OCI-LY1 (cell line): Measurements from ENCODE around the gene RFC5.

ENCODE experiments used
- H2AFZ ChIP-seq: fragments of 200-600 bp; sonication (generic), shearing (Covaris generic); 2 replicates; pipeline ENCODE4 v1.6.0; 2014; ENCODE audit warnings: antibody characterized with exemption, mild to moderate bottlenecking, low read length
- H3F3A ChIP-seq: fragments of 200-600 bp; sonication (generic), shearing (Covaris generic); 2 replicates; pipeline ENCODE4 v1.6.0; 2014; ENCODE audit warnings: mild to moderate bottlenecking, antibody characterized with exemption, low read length, moderate library complexity; ENCODE audit not compliant: insufficient read depth
- H3K27ac ChIP-seq: fragments of 200-600 bp; sonication (generic); 2 replicates; pipeline ENCODE4 v1.5.1; 2014; ENCODE audit warnings: low read length, mixed run types, mild to moderate bottlenecking, low read depth; ENCODE audit not compliant: poor library complexity, severe bottlenecking
- H3K27me3 ChIP-seq: fragments of 200-600 bp; sonication (generic); 2 replicates; pipeline ENCODE4 v1.6.0; 2014; ENCODE audit warnings: antibody characterized with exemption, mild to moderate bottlenecking, low read length, moderate library complexity; ENCODE audit not compliant: insufficient read depth
- H3K36me3 ChIP-seq: fragments of 200-600 bp; sonication (generic); 2 replicates; pipeline ENCODE4 v1.6.1; 2014; ENCODE audit warnings: mild to moderate bottlenecking, antibody characterized with exemption, low read length, moderate library complexity, mixed read lengths; ENCODE audit not compliant: insufficient read depth
- H3K4me1 ChIP-seq: fragments of 200-600 bp; sonication (generic); 2 replicates; pipeline ENCODE4 v1.5.1; 2014; ENCODE audit warnings: mild to moderate bottlenecking, low read length, moderate library complexity; ENCODE audit not compliant: insufficient read depth, severe bottlenecking
- H3K4me2 ChIP-seq: fragments of 200-600 bp; sonication (generic), shearing (Covaris generic); 2 replicates; pipeline ENCODE4 v1.6.1; 2014; ENCODE audit warnings: low read length
- H3K4me3 ChIP-seq: fragments of 200-600 bp; sonication (generic); 2 replicates; pipeline ENCODE4 v1.5.1; 2014; ENCODE audit warnings: low read length, low read depth, mild to moderate bottlenecking, mixed read lengths; ENCODE audit not compliant: poor library complexity, severe bottlenecking
- H3K79me2 ChIP-seq: fragments of 200-600 bp; shearing (Covaris generic); 2 replicates; pipeline ENCODE4 v1.6.1; 2016; ENCODE audit warnings: mixed run types, low read length, mixed read lengths; ENCODE audit not compliant: insufficient read depth
- H3K9ac ChIP-seq: fragments of 200-600 bp; sonication (generic), shearing (Covaris generic); 2 replicates; pipeline ENCODE4 v1.6.1; 2014; ENCODE audit warnings: mild to moderate bottlenecking, low read length, mixed read lengths
- H3K9me2 ChIP-seq: fragments of 200-600 bp; sonication (generic), shearing (Covaris generic); 2 replicates; pipeline ENCODE4 v1.6.1; 2014; ENCODE audit warnings: low read depth, mild to moderate bottlenecking, low read length, mixed read lengths
- H3K9me3 ChIP-seq: fragments of 200-600 bp; shearing (Covaris generic); 2 replicates; pipeline ENCODE4 v1.6.1; 2014; ENCODE audit warnings: low read length, mixed read lengths
- H4K20me1 ChIP-seq: fragments of 200-600 bp; sonication (generic), shearing (Covaris generic); 2 replicates; pipeline ENCODE4 v1.6.0; 2016; ENCODE audit warnings: mild to moderate bottlenecking, low read length; ENCODE audit not compliant: insufficient read depth
- CTCF ChIP-seq: fragments of 200-600 bp; sonication (generic), shearing (Covaris generic); IDR thresholded peaks from 2 replicates; pipeline ENCODE4 v1.5.1; 2017; ENCODE audit warnings: mild to moderate bottlenecking, antibody characterized with exemption, low read length, moderate library complexity, mixed read lengths
- EZH2 ChIP-seq: fragments of 200-600 bp; sonication (generic), shearing (Covaris generic); IDR thresholded peaks from 2 replicates; pipeline ENCODE4 v1.8.0; 2017; ENCODE audit warnings: borderline replicate concordance, mixed run types, mild to moderate bottlenecking, antibody characterized with exemption, low read length, moderate library complexity, mixed read lengths

The RFC5 gene

GRCh38 chr12:118038137-118038536 is 21.6 kb downstream of the RFC5 start:
- Histone ChIP-seq H3K4me3 (no peak overlapping the region), H3K9ac (no peak overlapping the region), H3K79me2 (no peaks in the 10 kb centered on the region), H3K9me3 (no peaks in the 10 kb centered on the region), H2AFZ (no peak overlapping the region), H3K9me2 (no peaks in the 10 kb centered on the region), H3K27ac (no peak overlapping the region), H3K27me3 (no peaks in the 10 kb centered on the region), H3K4me1 (no peaks in the 10 kb centered on the region), H3K36me3 (peaks cover 30% of the 10 kb centered on the region; the same call in 1 of the 2 replicates), H3F3A (no peaks in the 10 kb centered on the region), H3K4me2 (no peak overlapping the region), H4K20me1 (no peaks in the 10 kb centered on the region)
- TF ChIP-seq EZH2 (no peak), CTCF (no peak)

- H3K27ac ChIP-seq = no peak overlapping the region
- H3K9ac ChIP-seq = no peak overlapping the region
- no peaks in the 10 kb centered on the region for H3K36me3 ChIP-seq
- TF ChIP-seq EZH2 (no peak), CTCF (no peak)
- no peaks in the 10 kb centered on the region for H3K9me3 ChIP-seq
- no peaks in the 10 kb centered on the region for H3F3A ChIP-seq
- no peak overlapping the region for H3K4me3 ChIP-seq
- no peaks in the 10 kb centered on the region for H4K20me1 ChIP-seq
- no peak overlapping the region for H2AFZ ChIP-seq
- no peaks in the 10 kb centered on the region for H3K27me3 ChIP-seq
- no peak overlapping the region for H3K4me2 ChIP-seq
- no peaks in the 10 kb centered on the region for H3K79me2 ChIP-seq
- H3K4me1 ChIP-seq = no peaks in the 10 kb centered on the region
- H3K9me2 ChIP-seq = no peaks in the 10 kb centered on the region
These were observed 25.6 kb downstream of the RFC5 start for GRCh38 chr12:118042091-118042490.

- H3K9me2 ChIP-seq = no peaks in the 10 kb centered on the region
- H2AFZ ChIP-seq = no peak overlapping the region
- H3K4me3 ChIP-seq = no peak overlapping the region
- H3K79me2 ChIP-seq = no peaks in the 10 kb centered on the region
- no peaks in the 10 kb centered on the region for H3F3A ChIP-seq
- no peak overlapping the region for H3K27ac ChIP-seq
- TF ChIP-seq CTCF (no peak), EZH2 (no peak)
- H3K9ac ChIP-seq = no peak overlapping the region
- H3K4me2 ChIP-seq = no peak overlapping the region
- H3K9me3 ChIP-seq = no peaks in the 10 kb centered on the region
- no peaks in the 10 kb centered on the region for H3K4me1 ChIP-seq
- H4K20me1 ChIP-seq = no peaks in the 10 kb centered on the region
- no peaks in the 10 kb centered on the region for H3K36me3 ChIP-seq
- no peaks in the 10 kb centered on the region for H3K27me3 ChIP-seq
These were observed 27.6 kb downstream of the RFC5 start for GRCh38 chr12:118044075-118044474.
